Measurements from ENCODE around the gene KCNMB1. TPM values are rescaled to one million over a fixed set of nuclear protein-coding genes. Genes with fewer than 3 reads are reported as not detected.

Gene KCNMB1, protein sequence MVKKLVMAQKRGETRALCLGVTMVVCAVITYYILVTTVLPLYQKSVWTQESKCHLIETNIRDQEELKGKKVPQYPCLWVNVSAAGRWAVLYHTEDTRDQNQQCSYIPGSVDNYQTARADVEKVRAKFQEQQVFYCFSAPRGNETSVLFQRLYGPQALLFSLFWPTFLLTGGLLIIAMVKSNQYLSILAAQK
- total RNA-seq (2014; rRNA removed; shearing (Covaris generic); ENCODE audit: low replicate concordance): 0.43 TPM in 1 of 2 replicates, not detected in the other

DNA sequence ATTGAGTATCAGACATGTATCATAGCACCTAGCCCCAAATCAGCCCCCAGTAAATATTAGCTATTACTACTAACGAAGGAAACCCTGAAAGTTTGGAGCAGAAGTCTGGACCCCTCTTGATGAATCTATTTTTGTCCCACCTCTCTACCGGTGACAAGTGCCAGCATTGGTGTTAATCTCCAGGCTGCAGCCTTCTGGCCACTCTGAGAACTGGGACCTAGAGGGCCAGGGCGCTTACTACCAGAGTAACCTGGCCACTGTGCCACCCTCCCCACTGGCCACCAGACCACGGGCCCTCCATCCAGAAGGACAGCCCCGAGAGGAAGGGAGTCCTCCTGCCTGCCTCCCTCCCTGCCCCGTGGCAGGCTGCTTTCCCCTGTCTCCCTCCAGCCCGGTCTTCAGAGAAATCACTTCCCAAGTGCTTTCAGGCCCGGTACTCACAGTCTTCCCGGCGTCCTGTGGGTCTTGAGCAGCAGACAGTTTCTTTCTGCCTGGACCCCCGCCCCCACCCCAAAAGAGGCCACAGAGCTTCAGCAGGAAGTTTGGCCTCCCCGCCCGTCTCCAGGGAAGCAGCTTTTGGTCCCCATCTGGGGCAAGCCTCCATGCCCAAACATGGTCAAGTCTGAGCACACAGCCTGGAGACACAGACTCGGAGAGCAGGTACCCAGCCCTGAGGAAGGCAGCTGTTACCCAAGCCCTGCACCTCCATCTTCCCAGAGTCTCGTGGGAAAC lies at the start of gene KCNMB1:
KCNMB1 (minus strand) TSS at position 550 of the 732 bp plus-strand sequence. CDS start 3,920 bp downstream, outside the sequence.
- H3K36me3 ChIP-seq: no peaks in the 10 kb centered on the region
- no peak for DNase-seq
- H3K27me3 ChIP-seq: no peaks in the 10 kb centered on the region
- H3K4me3 ChIP-seq: no peak within 1 kb of the TSS
- no peaks in the 10 kb centered on the region for H3K9me3 ChIP-seq

DNA sequence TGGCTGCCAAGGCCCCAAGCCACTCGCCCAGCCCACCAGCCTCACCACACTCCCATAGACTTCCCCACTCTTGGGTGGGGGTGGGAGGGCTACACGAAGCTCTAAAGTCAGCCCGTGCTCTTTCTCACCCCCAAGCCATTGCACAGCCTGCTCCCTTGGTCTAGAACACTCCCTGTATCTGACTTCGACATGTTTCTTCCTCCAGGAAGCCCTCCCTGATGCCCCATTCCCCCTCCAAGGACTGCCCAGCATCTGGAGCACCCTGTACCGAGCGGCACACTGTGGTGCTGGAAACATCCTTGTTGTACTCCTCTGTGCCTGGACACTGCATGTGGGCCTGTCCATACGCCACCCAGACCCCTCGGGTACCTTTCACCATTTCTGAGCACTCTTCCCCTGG lies 49.4 kb upstream of the KCNMB1 start:
- H3K36me3 ChIP-seq: no peaks in the 10 kb centered on the region
- no peaks in the 10 kb centered on the region for H3K9me3 ChIP-seq
- H3K27me3 ChIP-seq: no peaks in the 10 kb centered on the region
- no peak overlapping the region for H3K4me3 ChIP-seq
- no peak for DNase-seq

DNA sequence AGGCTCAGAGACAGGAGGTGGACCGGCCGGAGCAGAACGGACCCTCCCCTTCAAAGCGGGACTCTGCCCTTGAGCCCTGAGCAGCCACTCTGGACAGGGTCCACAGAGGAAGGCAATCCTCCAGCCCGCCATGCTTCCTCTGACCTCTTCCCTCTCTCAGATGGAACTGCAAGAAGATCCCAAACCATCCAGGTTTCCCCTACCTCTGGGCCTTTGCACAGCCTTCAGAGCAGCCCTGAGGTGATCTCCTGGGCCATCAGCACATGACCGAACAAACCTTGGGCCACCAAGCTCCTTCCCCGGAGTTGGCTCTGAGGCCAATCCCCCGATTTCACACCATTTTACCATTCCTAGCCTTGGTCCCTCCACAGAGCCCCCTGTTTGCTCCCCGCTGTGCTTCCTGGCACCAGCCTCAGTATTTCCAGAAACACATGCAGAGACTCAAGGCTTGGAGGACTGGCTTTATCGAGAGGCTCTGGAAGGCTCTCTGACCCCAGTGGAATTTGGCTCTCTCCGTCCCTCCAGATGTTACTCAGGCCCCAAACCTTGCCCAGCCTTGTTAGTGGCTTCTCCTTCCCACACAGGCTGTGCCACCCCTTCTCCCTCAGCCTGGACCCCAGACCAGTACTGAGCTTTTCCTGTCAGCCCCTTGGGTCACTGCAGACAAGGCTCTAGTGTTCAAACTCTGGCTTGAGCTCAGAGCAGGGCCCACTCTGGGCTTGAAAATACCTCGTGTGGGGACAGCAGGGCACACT lies 48.6 kb upstream of the KCNMB1 start:
- H3K27me3 ChIP-seq: no peaks in the 10 kb centered on the region
- DNase-seq: no peak
- H3K4me3 ChIP-seq: no peak overlapping the region
- H3K9me3 ChIP-seq: peaks cover 7% of the 10 kb centered on the region
- H3K36me3 ChIP-seq: no peaks in the 10 kb centered on the region

DNA sequence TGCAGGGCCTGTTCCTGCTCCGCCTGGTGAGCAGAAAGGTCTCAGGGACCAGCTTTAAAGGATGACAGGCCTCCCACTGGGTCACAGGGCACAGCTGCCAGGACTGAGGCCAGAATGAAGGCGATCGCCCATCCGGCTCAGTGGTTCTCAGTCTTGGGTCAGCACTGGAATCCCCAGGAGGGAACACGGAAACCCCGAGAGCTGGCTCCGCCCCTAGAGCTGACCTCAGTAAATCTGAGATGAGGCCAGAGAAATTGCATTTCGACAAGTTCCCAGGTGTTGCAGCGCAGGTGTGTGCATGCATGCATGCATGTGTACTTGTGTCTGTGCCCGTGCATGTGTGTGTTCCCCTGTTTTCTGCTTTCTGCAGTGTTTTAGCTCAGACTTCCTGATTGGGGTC lies 47.2 kb upstream of the KCNMB1 start:
- Histone ChIP-seq H3K27me3 (no peaks in the 10 kb centered on the region), H3K4me3 (no peak overlapping the region), H3K36me3 (no peaks in the 10 kb centered on the region), H3K9me3 (peaks cover 10% of the 10 kb centered on the region)
- DNase-seq: no peak

DNA sequence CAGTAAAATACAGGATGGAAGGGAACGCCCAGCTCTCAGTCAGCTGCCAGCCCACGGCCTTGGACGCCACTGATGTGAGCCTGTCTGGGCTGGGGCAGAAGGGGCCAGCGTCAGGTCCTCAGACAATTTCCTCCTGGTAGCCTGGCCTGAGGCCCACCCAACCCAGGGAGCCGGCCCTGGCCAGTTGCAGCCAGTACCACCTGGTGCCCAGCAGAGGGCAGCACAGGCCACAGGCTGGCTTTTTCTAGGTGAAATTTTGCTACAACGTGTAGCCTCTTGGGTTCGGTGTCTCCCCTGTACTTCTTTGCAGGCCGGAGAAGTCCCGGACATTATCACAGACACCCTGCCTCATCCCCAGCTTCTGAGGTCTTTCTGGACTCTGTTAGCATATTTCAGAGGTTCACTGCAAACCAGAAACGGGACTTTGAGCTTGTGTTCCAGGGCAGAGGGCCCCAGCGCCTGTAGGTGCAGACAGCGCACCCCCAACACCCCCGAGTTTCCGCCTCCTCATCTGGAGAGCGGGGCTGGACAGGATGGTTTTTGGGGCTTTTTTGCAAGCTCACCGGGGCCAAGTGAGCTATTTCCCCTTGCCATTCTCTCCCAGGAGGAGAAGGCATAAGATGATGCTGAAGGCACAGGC lies 45.9 kb upstream of the KCNMB1 start:
- Histone ChIP-seq H3K36me3 (no peaks in the 10 kb centered on the region), H3K27me3 (peaks cover 3% of the 10 kb centered on the region; the same call in 1 of the 2 replicates), H3K9me3 (peaks cover 10% of the 10 kb centered on the region), H3K4me3 (no peak overlapping the region)
- peak; percentile 63 for DNase-seq

DNA sequence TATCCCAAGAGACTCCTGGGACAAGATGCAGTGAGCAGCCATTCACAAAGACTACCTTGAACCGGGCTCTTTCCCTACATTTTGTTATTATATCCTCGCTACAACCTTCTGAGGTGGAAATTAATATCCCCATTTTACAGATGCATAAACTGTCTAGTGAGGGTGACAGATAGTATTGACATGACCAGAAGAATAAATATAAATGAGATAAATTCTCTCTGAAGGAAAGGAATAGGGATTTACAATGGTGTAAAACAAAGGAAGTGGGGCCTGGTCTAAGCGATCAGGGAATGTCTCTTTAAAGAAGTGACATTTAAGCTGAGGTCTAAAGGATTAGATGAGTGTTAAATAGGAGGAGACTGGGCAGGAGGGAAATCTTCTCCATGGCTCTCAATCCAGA lies 43.5 kb upstream of the KCNMB1 start:
- H3K27me3 ChIP-seq: peaks cover 4% of the 10 kb centered on the region; the same call in 1 of the 2 replicates
- DNase-seq: no peak
- no peaks in the 10 kb centered on the region for H3K36me3 ChIP-seq

DNA sequence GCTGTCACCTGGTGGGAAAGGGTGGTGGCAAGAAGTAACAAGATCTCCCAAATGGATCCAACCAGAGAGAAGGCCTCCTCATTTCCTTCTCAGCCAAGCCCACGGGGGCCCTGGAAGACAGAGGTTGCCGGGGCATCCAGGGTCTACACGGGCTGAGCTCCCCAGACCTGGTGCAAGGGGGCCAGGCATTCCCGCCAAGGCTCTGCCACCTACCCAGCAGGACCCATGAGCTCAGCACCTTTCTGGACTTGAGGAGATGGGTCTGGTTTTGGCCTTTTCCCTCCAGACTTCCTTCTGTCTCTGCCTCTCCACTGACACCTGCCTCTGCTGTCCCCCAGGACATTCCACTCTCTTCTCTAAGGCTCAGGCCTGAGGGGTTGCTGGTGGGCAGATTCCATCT lies 42.4 kb upstream of the KCNMB1 start:
- no peak for DNase-seq
- Histone ChIP-seq H3K27me3 (peaks cover 4% of the 10 kb centered on the region; the same call in 1 of the 2 replicates), H3K9me3 (peaks cover 10% of the 10 kb centered on the region), H3K36me3 (no peaks in the 10 kb centered on the region), H3K4me3 (no peak overlapping the region)

More for the DNA sequence above, 43.5 kb upstream of the KCNMB1 start:
- H3K4me3 ChIP-seq: no peak overlapping the region
- peaks cover 10% of the 10 kb centered on the region for H3K9me3 ChIP-seq

DNA sequence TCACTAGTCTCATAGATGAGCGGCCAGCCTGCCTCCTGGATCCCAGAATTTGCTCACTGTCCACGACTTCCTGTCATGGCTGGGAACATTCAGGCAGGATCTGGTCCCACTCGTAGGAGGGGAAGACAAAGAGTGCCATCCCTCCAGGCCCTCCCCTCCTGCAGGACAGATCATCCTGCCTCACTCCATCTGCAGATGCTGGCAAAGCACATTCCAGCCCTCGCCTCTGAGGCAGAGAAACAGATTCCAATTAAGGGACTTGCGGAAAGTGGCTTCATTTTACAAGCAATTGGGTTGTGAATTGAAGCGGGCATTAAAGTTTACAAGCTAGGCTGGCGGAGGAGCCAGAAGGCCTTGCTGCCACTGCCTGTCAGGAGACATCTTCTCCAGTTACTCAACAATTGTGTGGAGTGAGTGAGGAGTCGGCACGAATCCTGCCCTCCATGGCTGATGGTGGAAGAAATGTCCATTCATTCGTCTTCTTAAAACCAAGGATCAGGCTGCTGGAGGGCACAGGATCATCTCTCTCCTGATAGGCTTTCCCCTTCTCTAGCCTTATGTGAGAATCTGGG lies 41.8 kb upstream of the KCNMB1 start:
- Histone ChIP-seq H3K36me3 (no peaks in the 10 kb centered on the region), H3K4me3 (no peak overlapping the region), H3K27me3 (peaks cover 4% of the 10 kb centered on the region; the same call in 1 of the 2 replicates), H3K9me3 (peaks cover 10% of the 10 kb centered on the region)
- DNase-seq: no peak

DNA sequence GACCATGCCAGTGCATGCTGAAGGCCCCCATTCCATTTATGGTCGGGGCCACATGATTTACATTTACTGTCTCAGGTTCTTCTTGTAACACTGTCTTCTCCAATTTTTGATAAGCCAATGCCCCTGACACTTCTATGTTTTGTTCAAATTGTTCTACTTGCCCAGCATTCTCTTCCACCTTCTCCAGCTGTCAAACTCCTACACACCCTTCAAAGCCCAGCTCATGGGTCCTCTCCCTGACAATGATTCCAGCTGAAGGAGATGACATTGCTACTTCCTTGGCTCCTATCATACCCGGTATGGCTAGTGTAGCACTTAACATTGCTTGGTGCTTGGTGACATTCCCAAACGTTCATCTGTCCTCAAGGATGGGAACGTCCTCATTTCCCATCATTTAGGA lies 41.1 kb upstream of the KCNMB1 start:
- Histone ChIP-seq H3K36me3 (no peaks in the 10 kb centered on the region), H3K4me3 (no peak overlapping the region), H3K9me3 (peaks cover 10% of the 10 kb centered on the region), H3K27me3 (peaks cover 4% of the 10 kb centered on the region; the same call in 1 of the 2 replicates)
- DNase-seq: no peak

DNA sequence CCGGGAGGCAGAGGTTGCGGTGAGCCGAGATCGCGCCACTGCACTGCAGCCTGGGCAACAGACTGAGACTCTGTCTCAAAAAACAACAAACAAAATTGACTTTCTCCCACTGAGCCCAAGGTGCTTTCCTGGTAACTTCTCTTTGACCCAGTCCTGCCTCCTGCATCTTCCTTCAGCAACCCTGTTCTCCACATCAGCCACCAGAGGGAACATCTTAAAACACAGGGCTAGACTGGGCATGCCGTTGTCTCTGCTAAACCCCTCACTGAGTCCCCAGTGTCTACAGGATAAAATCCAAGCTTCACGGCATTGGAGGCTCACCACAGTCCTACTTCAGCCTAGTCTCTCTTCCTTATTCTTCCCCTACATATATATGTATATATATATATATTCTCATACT lies 39.8 kb upstream of the KCNMB1 start:
- Histone ChIP-seq H3K27me3 (peaks cover 4% of the 10 kb centered on the region; the same call in 1 of the 2 replicates), H3K9me3 (peaks cover 10% of the 10 kb centered on the region), H3K36me3 (no peaks in the 10 kb centered on the region), H3K4me3 (no peak overlapping the region)
- DNase-seq: peak; percentile 29

DNA sequence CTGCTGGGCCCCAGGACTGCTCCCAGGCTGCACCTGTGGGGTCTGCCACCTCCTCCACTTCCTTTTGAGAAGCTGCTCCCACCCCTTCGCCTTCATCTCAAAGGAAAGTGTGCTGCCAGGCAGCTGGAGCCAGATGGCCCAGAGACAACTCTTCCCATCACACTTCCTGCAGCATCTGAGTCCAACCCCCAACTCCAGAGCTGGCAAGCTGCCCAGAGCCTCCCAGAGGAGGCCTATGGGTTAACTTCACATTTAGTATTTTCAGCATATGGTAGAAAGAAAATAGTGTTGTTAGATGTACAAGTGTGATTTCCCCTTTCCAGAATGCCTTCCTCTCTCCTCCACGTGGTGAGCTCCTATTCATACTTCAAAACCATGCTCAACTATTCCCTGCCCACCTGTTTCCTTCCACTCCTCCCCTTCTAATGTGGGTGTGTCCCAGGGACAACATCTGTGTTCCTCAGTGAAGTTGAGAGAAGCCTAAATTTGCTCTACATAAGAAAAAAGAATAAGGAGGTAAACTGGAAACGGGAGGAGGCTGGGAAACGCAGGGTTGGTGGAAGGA lies 38.6 kb upstream of the KCNMB1 start:
- no peak overlapping the region for H3K4me3 ChIP-seq
- peak; percentile 44 for DNase-seq
- peaks cover 3% of the 10 kb centered on the region for H3K9me3 ChIP-seq
- H3K36me3 ChIP-seq: no peaks in the 10 kb centered on the region
- H3K27me3 ChIP-seq: peaks cover 5% of the 10 kb centered on the region; the same call in 1 of the 2 replicates

DNA sequence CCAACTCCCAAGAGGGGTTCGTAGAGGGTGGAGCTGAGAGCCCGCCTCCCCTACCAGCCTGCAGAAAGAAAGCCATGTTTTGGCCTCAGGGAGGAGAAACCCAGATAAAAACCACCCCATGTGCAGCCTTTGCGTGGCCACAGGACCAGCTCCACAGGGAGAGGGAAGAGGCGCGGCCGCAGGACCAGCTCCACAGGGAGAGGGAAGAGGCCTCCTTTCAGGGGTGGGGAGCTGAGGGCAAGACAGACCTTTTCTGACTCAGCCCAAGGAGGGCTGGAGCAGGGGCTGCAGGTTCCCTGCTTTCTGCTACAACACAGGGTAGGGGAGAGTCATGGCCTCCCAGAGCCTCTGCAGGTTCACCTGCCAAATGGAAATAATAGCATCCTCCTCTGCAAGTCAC lies 37.6 kb upstream of the KCNMB1 start:
- DNase-seq: no peak
- H3K27me3 ChIP-seq: peaks cover 7% of the 10 kb centered on the region; the same call in 1 of the 2 replicates

DNA sequence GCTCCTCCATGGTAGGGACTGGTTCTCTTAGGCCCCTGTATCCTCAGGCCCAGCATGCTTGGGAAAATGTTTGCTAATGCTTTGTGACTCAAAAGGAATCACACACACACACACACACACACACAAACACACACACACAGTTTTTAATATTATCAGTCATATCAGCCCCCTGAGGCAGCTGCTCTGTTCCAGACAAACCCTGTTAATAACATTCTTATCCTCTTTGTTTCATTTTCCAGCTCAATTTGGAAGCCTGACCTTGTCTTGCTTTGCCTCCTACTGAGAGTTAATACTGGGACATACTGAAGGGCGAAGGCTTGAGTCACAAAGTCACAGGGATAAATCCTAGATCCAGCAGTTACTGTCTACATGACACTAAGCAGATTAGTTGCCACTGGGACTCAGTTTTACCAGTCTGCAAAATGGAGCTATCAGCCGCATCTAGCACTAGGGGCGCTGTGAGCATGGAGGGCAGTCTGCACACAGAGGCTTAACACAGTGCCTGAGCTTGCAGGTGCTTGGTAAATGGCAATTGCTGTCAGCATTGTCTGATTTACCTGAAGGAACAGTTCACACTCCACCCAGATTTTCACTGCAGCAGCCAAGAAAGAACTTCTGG lies 37.1 kb upstream of the KCNMB1 start:
- no peak for DNase-seq
- no peaks in the 10 kb centered on the region for H3K36me3 ChIP-seq
- H3K4me3 ChIP-seq: no peak overlapping the region
- H3K9me3 ChIP-seq: no peaks in the 10 kb centered on the region
- peaks cover 10% of the 10 kb centered on the region; the same call in 1 of the 2 replicates for H3K27me3 ChIP-seq

More for the DNA sequence above, 37.6 kb upstream of the KCNMB1 start:
- Histone ChIP-seq H3K36me3 (no peaks in the 10 kb centered on the region), H3K4me3 (no peak overlapping the region), H3K9me3 (no peaks in the 10 kb centered on the region)

DNA sequence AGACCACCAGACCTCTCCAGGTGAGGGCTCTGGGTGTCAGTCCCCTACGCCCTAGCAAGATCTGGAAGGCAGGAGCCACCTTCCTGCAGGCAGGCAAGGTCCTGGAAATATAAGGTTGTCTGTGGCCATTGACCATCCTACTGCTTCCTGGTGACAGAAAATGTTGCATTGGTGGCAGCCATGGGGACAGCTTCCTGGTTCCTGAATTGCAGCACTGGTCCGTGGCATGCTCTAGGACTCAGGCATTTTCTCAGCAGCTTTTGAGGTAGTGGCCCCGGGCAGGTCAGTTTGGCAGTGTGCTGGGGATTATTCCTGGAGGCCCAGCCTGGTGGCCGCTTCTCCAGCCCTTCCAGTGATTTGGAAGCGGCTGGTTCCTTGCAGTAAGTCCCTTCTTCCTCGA lies 36.6 kb upstream of the KCNMB1 start:
- no peak for DNase-seq
- Histone ChIP-seq H3K4me3 (no peak overlapping the region), H3K27me3 (peaks cover 10% of the 10 kb centered on the region; the same call in 1 of the 2 replicates), H3K36me3 (no peaks in the 10 kb centered on the region), H3K9me3 (no peaks in the 10 kb centered on the region)

DNA sequence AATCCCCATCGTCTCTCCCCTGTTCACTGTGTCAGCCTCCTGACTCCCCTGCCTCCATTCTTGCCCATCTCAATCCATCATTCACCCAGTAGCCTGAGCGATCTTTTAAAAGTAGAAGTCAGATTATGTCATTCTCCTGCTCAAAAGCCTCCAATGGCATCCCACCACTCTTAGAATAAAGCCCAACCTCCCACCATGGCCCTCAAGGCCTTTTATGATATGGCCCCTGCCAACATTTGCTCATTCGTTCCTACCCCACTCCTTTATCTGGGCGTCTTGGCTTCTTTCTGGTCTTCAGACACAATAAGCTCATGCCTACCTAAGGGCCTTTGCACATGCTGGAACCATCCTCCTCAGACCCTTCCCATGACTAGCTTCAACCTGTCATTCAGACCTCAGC lies 35.5 kb upstream of the KCNMB1 start:
- H3K4me3 ChIP-seq: no peak overlapping the region
- no peaks in the 10 kb centered on the region for H3K9me3 ChIP-seq
- H3K36me3 ChIP-seq: no peaks in the 10 kb centered on the region
- no peak for DNase-seq
- peaks cover 6% of the 10 kb centered on the region; the same call in 1 of the 2 replicates for H3K27me3 ChIP-seq

DNA sequence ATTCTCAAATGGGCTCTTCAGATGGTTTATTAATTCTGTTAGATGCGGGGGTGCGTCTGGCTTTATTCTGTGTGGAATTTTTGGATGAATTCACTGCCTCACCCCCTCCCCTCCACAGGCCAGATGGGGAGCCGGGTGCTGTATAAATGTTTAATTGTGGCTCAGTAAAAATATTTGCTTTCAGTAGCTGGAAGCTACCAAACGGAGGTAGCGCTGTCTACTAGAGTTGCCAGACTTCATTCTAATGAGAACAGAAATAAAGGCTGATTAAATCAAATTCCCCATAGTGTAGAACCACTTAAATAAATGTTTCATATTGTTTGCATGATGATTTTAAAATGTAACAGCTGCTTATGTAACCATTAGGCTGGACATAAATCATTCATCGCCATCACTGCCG lies 34.5 kb upstream of the KCNMB1 start:
- no peak overlapping the region for H3K4me3 ChIP-seq
- H3K9me3 ChIP-seq: no peaks in the 10 kb centered on the region
- H3K36me3 ChIP-seq: no peaks in the 10 kb centered on the region
- H3K27me3 ChIP-seq: peaks cover 9% of the 10 kb centered on the region; the same call in 1 of the 2 replicates
- no peak for DNase-seq
